Measurements from ENCODE around the gene S100A5.
A peak's percentile ranks its signal among the peaks of the same experiment; 100 is the strongest.

Gene S100A5

GRCh38 chr1:153549741-153550397 is 9.1 kb upstream of the S100A5 start:
- Histone ChIP-seq H3K27me3 (ENCODE audit: insufficient read depth, low read length, poor library complexity) (no peaks in the 10 kb centered on the region), H3K4me3 (ENCODE audit: low read length) (no peak overlapping the region), H3K79me2 (ENCODE audit: control insufficient read depth, insufficient read depth, low read length) (no peaks in the 10 kb centered on the region), H4K8ac (ENCODE audit: low read depth, low read length) (no peak overlapping the region), H3K56ac (ENCODE audit: low read length) (no peak overlapping the region), H3K18ac (ENCODE audit: low read length) (no peak overlapping the region), H3K23ac (ENCODE audit: low read length) (no peak overlapping the region), H3K9ac (ENCODE audit: low read length) (no peak overlapping the region), H3K4ac (ENCODE audit: low read depth, low read length) (no peak overlapping the region), H2AK5ac (ENCODE audit: low read length) (no peak overlapping the region), H2BK15ac (replicated peaks; ENCODE audit: low read depth) (no peak overlapping the region), H3K27ac (ENCODE audit: low read depth, low read length) (no peak overlapping the region), H2BK5ac (ENCODE audit: low read length) (no peak overlapping the region), H3K4me1 (ENCODE audit: control insufficient read depth, low read depth, low read length) (peaks cover 8% of the 10 kb centered on the region), H4K5ac (ENCODE audit: low read length) (no peak overlapping the region), H3K79me1 (ENCODE audit: low read length) (no peaks in the 10 kb centered on the region), H3K4me2 (ENCODE audit: low read length) (no peak overlapping the region), H3K36me3 (ENCODE audit: control insufficient read depth, insufficient read depth, low read length) (no peaks in the 10 kb centered on the region), H2BK120ac (ENCODE audit: low read depth, low read length) (no peak overlapping the region)
- no CpG with 5 or more reads among the region's 6 CpGs for WGBS (ENCODE audit: extremely low coverage, insufficient coverage, low lambda C conversion rate)
- no peak for DNase-seq

GRCh38 chr1:153548722-153549688 is 8.3 kb upstream of the S100A5 start, which contains the start of gene S100A3:
S100A3 (minus strand) TSS chr1:153549258; CDS start chr1:153548485, 773 bp downstream.
- Histone ChIP-seq H3K9ac (ENCODE audit: low read length) (no peak within 1 kb of the TSS), H3K4me2 (ENCODE audit: low read length) (no peak within 1 kb of the TSS), H2BK15ac (replicated peaks; ENCODE audit: low read depth) (no peak within 1 kb of the TSS), H3K56ac (ENCODE audit: low read length) (peak within 1 kb of the TSS; percentile 46), H2AK5ac (ENCODE audit: low read length) (no peak within 1 kb of the TSS), H3K27ac (ENCODE audit: low read depth, low read length) (no peak within 1 kb of the TSS), H2BK120ac (ENCODE audit: low read depth, low read length) (no peak within 1 kb of the TSS), H2BK5ac (ENCODE audit: low read length) (no peak within 1 kb of the TSS), H3K27me3 (ENCODE audit: insufficient read depth, low read length, poor library complexity) (no peaks in the 10 kb centered on the region), H4K8ac (ENCODE audit: low read depth, low read length) (no peak within 1 kb of the TSS), H3K79me1 (ENCODE audit: low read length) (no peaks in the 10 kb centered on the region), H3K4ac (ENCODE audit: low read depth, low read length) (no peak within 1 kb of the TSS), H3K23ac (ENCODE audit: low read length) (no peak within 1 kb of the TSS), H3K4me3 (ENCODE audit: low read length) (no peak within 1 kb of the TSS), H3K4me1 (ENCODE audit: control insufficient read depth, low read depth, low read length) (peaks cover 12% of the 10 kb centered on the region), H3K79me2 (ENCODE audit: control insufficient read depth, insufficient read depth, low read length) (no peaks in the 10 kb centered on the region), H3K36me3 (ENCODE audit: control insufficient read depth, insufficient read depth, low read length) (no peaks in the 10 kb centered on the region), H3K18ac (ENCODE audit: low read length) (no peak within 1 kb of the TSS), H4K5ac (ENCODE audit: low read length) (no peak within 1 kb of the TSS)
- DNase-seq = no peak
- WGBS (ENCODE audit: extremely low coverage, insufficient coverage, low lambda C conversion rate) = no CpG with 5 or more reads among the region's 14 CpGs

- WGBS (ENCODE audit: extremely low coverage, insufficient coverage, low lambda C conversion rate) = no CpG with 5 or more reads among the region's 19 CpGs
- Histone ChIP-seq H3K36me3 (ENCODE audit: control insufficient read depth, insufficient read depth, low read length) (no peaks in the 10 kb centered on the region), H4K8ac (ENCODE audit: low read depth, low read length) (no peak overlapping the region), H3K56ac (ENCODE audit: low read length) (peak overlapping the region; percentile 68), H3K27me3 (ENCODE audit: insufficient read depth, low read length, poor library complexity) (no peaks in the 10 kb centered on the region), H3K79me1 (ENCODE audit: low read length) (no peaks in the 10 kb centered on the region), H3K4me1 (ENCODE audit: control insufficient read depth, low read depth, low read length) (peaks cover 12% of the 10 kb centered on the region), H3K79me2 (ENCODE audit: control insufficient read depth, insufficient read depth, low read length) (no peaks in the 10 kb centered on the region), H3K18ac (ENCODE audit: low read length) (no peak overlapping the region), H4K5ac (ENCODE audit: low read length) (no peak overlapping the region), H2AK5ac (ENCODE audit: low read length) (no peak overlapping the region), H2BK15ac (replicated peaks; ENCODE audit: low read depth) (no peak overlapping the region), H2BK5ac (ENCODE audit: low read length) (no peak overlapping the region), H3K27ac (ENCODE audit: low read depth, low read length) (no peak overlapping the region), H2BK120ac (ENCODE audit: low read depth, low read length) (no peak overlapping the region), H3K4me2 (ENCODE audit: low read length) (no peak overlapping the region), H3K23ac (ENCODE audit: low read length) (no peak overlapping the region), H3K4ac (ENCODE audit: low read depth, low read length) (no peak overlapping the region), H3K4me3 (ENCODE audit: low read length) (no peak overlapping the region), H3K9ac (ENCODE audit: low read length) (no peak overlapping the region)
- DNase-seq = no peak
Observed at GRCh38 chr1:153547560-153548551, 7.1 kb upstream of the S100A5 start.

- Histone ChIP-seq H4K5ac (ENCODE audit: low read length) (no peak overlapping the region), H3K56ac (ENCODE audit: low read length) (peak overlapping the region; percentile 68), H3K27me3 (ENCODE audit: insufficient read depth, low read length, poor library complexity) (no peaks in the 10 kb centered on the region), H3K27ac (ENCODE audit: low read depth, low read length) (no peak overlapping the region), H3K79me2 (ENCODE audit: control insufficient read depth, insufficient read depth, low read length) (no peaks in the 10 kb centered on the region), H3K4me1 (ENCODE audit: control insufficient read depth, low read depth, low read length) (peaks cover 12% of the 10 kb centered on the region), H2BK15ac (replicated peaks; ENCODE audit: low read depth) (no peak overlapping the region), H3K23ac (ENCODE audit: low read length) (no peak overlapping the region), H3K4me2 (ENCODE audit: low read length) (no peak overlapping the region), H3K79me1 (ENCODE audit: low read length) (no peaks in the 10 kb centered on the region), H4K8ac (ENCODE audit: low read depth, low read length) (no peak overlapping the region), H3K9ac (ENCODE audit: low read length) (no peak overlapping the region), H3K36me3 (ENCODE audit: control insufficient read depth, insufficient read depth, low read length) (no peaks in the 10 kb centered on the region), H3K18ac (ENCODE audit: low read length) (no peak overlapping the region), H2AK5ac (ENCODE audit: low read length) (no peak overlapping the region), H3K4me3 (ENCODE audit: low read length) (no peak overlapping the region), H3K4ac (ENCODE audit: low read depth, low read length) (no peak overlapping the region), H2BK120ac (ENCODE audit: low read depth, low read length) (no peak overlapping the region), H2BK5ac (ENCODE audit: low read length) (no peak overlapping the region)
- DNase-seq = no peak
- whole genome bisulfite sequencing (ENCODE audit: extremely low coverage, insufficient coverage, low lambda C conversion rate) = no CpG with 5 or more reads among the region's 14 CpGs
Observed at GRCh38 chr1:153546796-153547559, 6.2 kb upstream of the S100A5 start.

- H3K36me3 ChIP-seq (ENCODE audit: control insufficient read depth, insufficient read depth, low read length) = no peaks in the 10 kb centered on the region
- H3K4ac ChIP-seq (ENCODE audit: low read depth, low read length) = no peak overlapping the region
- no peak overlapping the region for H2BK5ac ChIP-seq (ENCODE audit: low read length)
- H3K56ac ChIP-seq (ENCODE audit: low read length) = peak overlapping the region; percentile 9
- no peak overlapping the region for H4K8ac ChIP-seq (ENCODE audit: low read depth, low read length)
- H3K4me3 ChIP-seq (ENCODE audit: low read length) = no peak overlapping the region
- no peak overlapping the region for H3K9ac ChIP-seq (ENCODE audit: low read length)
- H2BK120ac ChIP-seq (ENCODE audit: low read depth, low read length) = no peak overlapping the region
- H2AK5ac ChIP-seq (ENCODE audit: low read length) = no peak overlapping the region
- no peak overlapping the region for H3K23ac ChIP-seq (ENCODE audit: low read length)
- no peaks in the 10 kb centered on the region for H3K79me1 ChIP-seq (ENCODE audit: low read length)
- peaks cover 12% of the 10 kb centered on the region for H3K4me1 ChIP-seq (ENCODE audit: control insufficient read depth, low read depth, low read length)
- H3K79me2 ChIP-seq (ENCODE audit: control insufficient read depth, insufficient read depth, low read length) = no peaks in the 10 kb centered on the region
- no peak overlapping the region for H3K4me2 ChIP-seq (ENCODE audit: low read length)
- no peak overlapping the region for H2BK15ac ChIP-seq (replicated peaks; ENCODE audit: low read depth)
- no peak overlapping the region for H4K5ac ChIP-seq (ENCODE audit: low read length)
- no peak for DNase-seq
- H3K27me3 ChIP-seq (ENCODE audit: insufficient read depth, low read length, poor library complexity) = no peaks in the 10 kb centered on the region
- no peak overlapping the region for H3K27ac ChIP-seq (ENCODE audit: low read depth, low read length)
- H3K18ac ChIP-seq (ENCODE audit: low read length) = no peak overlapping the region
- no CpG with 5 or more reads among the region's 8 CpGs for WGBS (ENCODE audit: extremely low coverage, insufficient coverage, low lambda C conversion rate)
Observed at GRCh38 chr1:153546371-153546770, 5.6 kb upstream of the S100A5 start.
